ENCODE data around the gene GPR15LG. TPM values are rescaled to one million over a fixed set of nuclear protein-coding genes. Genes with fewer than 3 reads are reported as not detected.

Gene GPR15LG
- total RNA-seq, 1 donor from 2014 or later: not detected

DNA sequence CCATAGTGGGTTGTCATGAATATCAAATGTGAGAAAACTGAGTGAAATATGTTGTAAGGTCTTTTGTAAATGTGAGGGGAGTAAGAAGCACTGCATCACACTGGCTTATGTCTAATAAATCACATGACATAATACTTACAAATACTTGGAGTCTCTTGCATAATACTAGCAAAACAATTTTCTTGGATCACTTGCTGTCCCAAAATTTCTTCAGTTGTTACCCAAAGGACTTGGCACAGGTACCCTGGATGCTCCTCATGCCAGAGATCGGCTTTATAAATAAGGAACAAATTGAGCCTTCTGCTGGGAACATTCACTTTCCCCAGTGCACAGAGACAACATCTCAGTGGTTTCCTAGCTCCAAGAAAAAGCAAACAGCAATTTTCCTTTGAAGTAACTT lies 56.8 kb downstream of the GPR15LG start:
- H3K36me3 Mint-ChIP-seq (ENCODE audit: unreplicated experiment): no peaks in the 10 kb centered on the region
- H3K9me3 Mint-ChIP-seq (ENCODE audit: unreplicated experiment): peaks cover 6% of the 10 kb centered on the region
- H3K4me3 Mint-ChIP-seq (ENCODE audit: unreplicated experiment): no peak overlapping the region
- H3K27ac Mint-ChIP-seq (ENCODE audit: unreplicated experiment): no peak overlapping the region
- no peak for DNase-seq
- no peaks in the 10 kb centered on the region for H3K27me3 Mint-ChIP-seq (ENCODE audit: unreplicated experiment)
- TF ChIP-seq, protein P1, sequence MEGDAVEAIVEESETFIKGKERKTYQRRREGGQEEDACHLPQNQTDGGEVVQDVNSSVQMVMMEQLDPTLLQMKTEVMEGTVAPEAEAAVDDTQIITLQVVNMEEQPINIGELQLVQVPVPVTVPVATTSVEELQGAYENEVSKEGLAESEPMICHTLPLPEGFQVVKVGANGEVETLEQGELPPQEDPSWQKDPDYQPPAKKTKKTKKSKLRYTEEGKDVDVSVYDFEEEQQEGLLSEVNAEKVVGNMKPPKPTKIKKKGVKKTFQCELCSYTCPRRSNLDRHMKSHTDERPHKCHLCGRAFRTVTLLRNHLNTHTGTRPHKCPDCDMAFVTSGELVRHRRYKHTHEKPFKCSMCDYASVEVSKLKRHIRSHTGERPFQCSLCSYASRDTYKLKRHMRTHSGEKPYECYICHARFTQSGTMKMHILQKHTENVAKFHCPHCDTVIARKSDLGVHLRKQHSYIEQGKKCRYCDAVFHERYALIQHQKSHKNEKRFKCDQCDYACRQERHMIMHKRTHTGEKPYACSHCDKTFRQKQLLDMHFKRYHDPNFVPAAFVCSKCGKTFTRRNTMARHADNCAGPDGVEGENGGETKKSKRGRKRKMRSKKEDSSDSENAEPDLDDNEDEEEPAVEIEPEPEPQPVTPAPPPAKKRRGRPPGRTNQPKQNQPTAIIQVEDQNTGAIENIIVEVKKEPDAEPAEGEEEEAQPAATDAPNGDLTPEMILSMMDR (IDR thresholded peaks at IDR 0.05; ENCODE audit: partially characterized antibody, unreplicated experiment): no peak
- H3K4me1 Mint-ChIP-seq (ENCODE audit: low read depth, unreplicated experiment): peaks cover 3% of the 10 kb centered on the region

DNA sequence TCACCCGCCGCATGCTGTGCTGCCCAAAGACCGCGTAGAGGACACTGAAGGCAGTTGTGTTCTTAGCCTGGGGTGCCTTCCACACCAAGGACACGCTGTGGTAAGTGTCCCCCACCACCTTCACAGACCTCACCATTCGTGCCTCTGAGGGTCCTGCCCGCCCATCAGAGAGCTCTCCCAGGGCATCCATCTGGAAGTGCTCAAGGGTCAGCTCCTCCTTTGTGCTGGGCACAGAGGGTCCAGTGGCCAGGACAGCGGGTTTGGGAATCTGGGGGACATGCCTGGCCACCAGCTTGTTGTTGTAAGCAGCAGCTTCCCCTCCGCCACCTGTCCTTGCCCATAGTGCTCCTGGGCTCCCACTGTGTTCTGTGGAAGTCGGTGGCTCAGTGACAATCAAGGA lies 58.8 kb downstream of the GPR15LG start:
- H3K4me1 Mint-ChIP-seq (ENCODE audit: low read depth, unreplicated experiment): no peaks in the 10 kb centered on the region
- no peak overlapping the region for H3K4me3 Mint-ChIP-seq (ENCODE audit: unreplicated experiment)
- TF ChIP-seq, protein P1 (IDR thresholded peaks at IDR 0.05; ENCODE audit: partially characterized antibody, unreplicated experiment): no peak
- no peaks in the 10 kb centered on the region for H3K27me3 Mint-ChIP-seq (ENCODE audit: unreplicated experiment)
- H3K9me3 Mint-ChIP-seq (ENCODE audit: unreplicated experiment): peaks cover 6% of the 10 kb centered on the region
- H3K27ac Mint-ChIP-seq (ENCODE audit: unreplicated experiment): no peak overlapping the region
- peaks cover 4% of the 10 kb centered on the region for H3K36me3 Mint-ChIP-seq (ENCODE audit: unreplicated experiment)
- DNase-seq: no peak

DNA sequence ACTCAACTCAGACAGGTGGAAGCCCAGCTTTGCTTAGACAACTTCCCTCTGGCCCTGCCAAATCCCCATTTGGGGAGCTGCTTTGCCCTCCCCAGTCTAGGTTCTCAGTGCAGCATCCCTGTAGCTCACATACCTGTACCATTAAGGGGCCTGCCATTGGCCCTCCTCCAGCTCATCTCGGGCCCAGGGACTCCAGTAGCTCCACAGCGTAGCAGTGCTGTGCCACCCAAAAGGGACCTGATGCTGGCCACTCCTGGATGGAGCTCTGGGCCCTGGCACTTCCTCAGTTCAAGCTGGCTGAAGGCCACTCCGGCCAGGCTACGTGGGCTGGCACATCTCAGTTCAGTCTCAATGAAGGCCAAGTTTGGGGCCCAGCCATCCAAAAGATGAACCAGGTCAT lies 60.3 kb downstream of the GPR15LG start:
- Mint-ChIP-seq H3K27ac (ENCODE audit: unreplicated experiment) (no peak overlapping the region), H3K4me1 (ENCODE audit: low read depth, unreplicated experiment) (no peaks in the 10 kb centered on the region), H3K4me3 (ENCODE audit: unreplicated experiment) (no peak overlapping the region), H3K27me3 (ENCODE audit: unreplicated experiment) (peaks cover 2% of the 10 kb centered on the region), H3K36me3 (ENCODE audit: unreplicated experiment) (peaks cover 4% of the 10 kb centered on the region), H3K9me3 (ENCODE audit: unreplicated experiment) (peaks cover 6% of the 10 kb centered on the region)
- TF ChIP-seq, protein P1 (IDR thresholded peaks at IDR 0.05; ENCODE audit: partially characterized antibody, unreplicated experiment): no peak
- DNase-seq: no peak

DNA sequence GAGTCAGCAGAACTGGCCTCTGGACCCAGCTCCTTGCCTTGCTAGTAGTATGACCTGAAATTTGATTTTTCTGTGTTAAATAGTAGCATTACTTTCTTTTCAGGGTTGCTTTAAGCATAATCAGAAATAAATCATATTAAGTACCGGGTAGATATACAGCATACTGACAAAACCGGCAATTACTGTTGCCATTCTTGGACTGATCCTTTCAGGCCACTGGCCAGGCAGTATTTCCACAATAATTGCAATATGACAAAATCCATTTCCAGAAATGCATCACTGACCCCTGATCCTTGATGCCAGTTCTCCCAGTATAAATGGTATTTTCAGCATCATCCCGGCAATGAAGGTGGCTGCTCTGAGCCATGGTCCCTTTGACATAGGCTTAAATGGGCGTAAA lies 60.9 kb downstream of the GPR15LG start:
- peaks cover 4% of the 10 kb centered on the region for H3K36me3 Mint-ChIP-seq (ENCODE audit: unreplicated experiment)
- peaks cover 6% of the 10 kb centered on the region for H3K9me3 Mint-ChIP-seq (ENCODE audit: unreplicated experiment)
- H3K27me3 Mint-ChIP-seq (ENCODE audit: unreplicated experiment): peaks cover 2% of the 10 kb centered on the region
- TF ChIP-seq, protein P1 (IDR thresholded peaks at IDR 0.05; ENCODE audit: partially characterized antibody, unreplicated experiment): no peak
- no peak overlapping the region for H3K4me3 Mint-ChIP-seq (ENCODE audit: unreplicated experiment)
- no peaks in the 10 kb centered on the region for H3K4me1 Mint-ChIP-seq (ENCODE audit: low read depth, unreplicated experiment)
- DNase-seq: no peak
- no peak overlapping the region for H3K27ac Mint-ChIP-seq (ENCODE audit: unreplicated experiment)

Other genes with a start within 250 kb of the GPR15LG start
- 120 TPM for gene GHITM, start 34.3 kb upstream of the GPR15LG start, total RNA-seq (ENCODE audit: unreplicated experiment)
- 6.1 TPM for gene CDHR1, start 20.7 kb downstream of the GPR15LG start, total RNA-seq (ENCODE audit: unreplicated experiment)
- gene LRIT2, start 51.7 kb downstream of the GPR15LG start, total RNA-seq (ENCODE audit: unreplicated experiment): not detected
- gene LRIT1, start 67.7 kb downstream of the GPR15LG start, total RNA-seq (ENCODE audit: unreplicated experiment): not detected
- not detected for gene RGR, start 71.3 kb downstream of the GPR15LG start, total RNA-seq (ENCODE audit: unreplicated experiment)
- gene CCSER2, start 154.8 kb downstream of the GPR15LG start, total RNA-seq (ENCODE audit: unreplicated experiment): 168 TPM